Esophagus muscularis mucosa (tissue), 4 donors: ENCODE measurements around the gene C13orf46.

Experiments
- CTCF ChIP-seq, 3 experiments: fragments of 200-600 bp in 2 of 3; fragments of 450-650 bp in 1 of 3; sonication (generic) in 2 of 3; IDR thresholded peaks; one replicate each; pipeline ENCODE4 v1.5.1; 2017 to 2019; ENCODE audit warnings: antibody characterized with exemption in 3 of 3, mild to moderate bottlenecking in 2 of 3, moderate library complexity in 1 of 3
- EP300 ChIP-seq: sonication (generic); formaldehyde crosslinking; IDR thresholded peaks from one replicate; pipeline ENCODE4 v1.6.1; 2017; ENCODE audit warnings: antibody characterized with exemption
- POLR2A ChIP-seq: fragments of 450-650 bp; IDR thresholded peaks from one replicate; pipeline ENCODE4 v1.6.1; 2017; ENCODE audit warnings: antibody characterized with exemption, moderate library complexity, mild to moderate bottlenecking, low read depth
- POLR2AphosphoS5 ChIP-seq, 2 donors: sonication (generic); formaldehyde crosslinking; IDR thresholded peaks; one replicate each; pipeline ENCODE4 v1.6.1; 2017; ENCODE audit warnings: antibody characterized with exemption in 2 of 2

- TF ChIP-seq CTCF (IDR thresholded peaks at IDR 0.05) (no peak), POLR2A (no peak), EP300 (no peak), POLR2AphosphoS5 (IDR thresholded peaks at IDR 0.05) (no peak)
These were observed 17.9 kb upstream of the C13orf46 start for GRCh38 chr13:113991676-113992179.
